NCI-H2107 treated with DMSO at 0.1 percent for 48 hours (cell line): Measurements from ENCODE around the gene TRDN.
"Not testable (repeated sequence)": the region's sequence is repeated elsewhere in the genome, so short reads cannot be mapped to it uniquely, and the experiment has no call there.

Source experiments
- DNase-seq: peaks from one replicate; lab custom pipeline; 2025; ENCODE audit not compliant: unreplicated experiment; lab: John Stamatoyannopoulos, UW

TRDN gene

GRCh38 chr6:123635144-123635543, 1.6 kb downstream of the TRDN start:
- DNase-seq, result no peak

- DNase-seq, result no peak
Measured at GRCh38 chr6:123632641-123633040, 4.1 kb downstream of the TRDN start.

DNA sequence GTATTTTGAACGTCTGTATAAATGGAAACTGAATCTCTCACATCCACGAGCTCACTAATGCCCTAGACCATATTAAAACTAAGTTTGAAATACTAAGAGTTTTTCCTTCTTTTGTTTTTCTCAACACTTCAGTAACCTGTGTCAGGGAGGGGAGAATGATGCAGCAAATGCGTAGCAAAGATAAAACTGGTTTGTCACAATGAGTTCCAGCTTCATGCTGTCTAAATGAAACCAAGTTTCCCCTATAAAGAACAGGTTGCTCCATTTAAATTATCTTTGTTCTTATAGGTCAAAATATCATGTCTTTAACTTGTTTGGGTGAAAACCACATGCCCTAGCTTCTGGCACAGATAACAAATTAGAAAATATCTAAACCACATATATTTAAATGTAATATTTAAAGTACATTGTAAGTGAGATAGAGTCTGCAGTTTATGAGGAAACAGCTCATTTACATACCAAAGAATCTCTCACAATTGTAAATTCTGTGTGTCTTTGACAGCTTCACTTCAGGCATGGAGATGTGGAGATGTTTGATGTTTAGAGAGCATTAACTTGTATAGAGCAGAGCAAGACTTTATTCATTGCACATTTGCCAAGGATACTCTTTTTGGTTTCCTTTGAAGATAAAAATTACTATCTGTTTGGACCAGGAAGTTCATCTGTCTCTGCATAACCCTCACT, 7.3 kb downstream of the TRDN start:
- no peak for DNase-seq

DNA sequence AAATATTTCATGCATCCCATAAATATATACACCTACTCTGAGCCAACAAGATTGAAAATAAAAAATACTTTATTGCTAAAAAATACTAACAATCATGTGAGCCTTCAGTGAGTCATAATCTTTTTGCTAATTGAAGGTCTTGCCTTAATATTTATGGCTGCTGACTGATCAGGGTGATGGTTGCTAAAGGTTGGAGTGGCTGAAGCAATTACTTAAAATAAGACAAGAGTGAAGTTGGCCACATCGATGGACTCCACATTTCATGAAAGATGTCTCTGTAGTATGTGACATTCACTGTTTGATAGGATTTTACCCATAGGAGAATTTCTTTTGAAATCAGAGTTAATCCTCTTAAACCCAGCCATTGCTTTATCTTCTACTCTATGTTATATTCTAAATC, 11.1 kb downstream of the TRDN start:
- no peak for DNase-seq

DNA sequence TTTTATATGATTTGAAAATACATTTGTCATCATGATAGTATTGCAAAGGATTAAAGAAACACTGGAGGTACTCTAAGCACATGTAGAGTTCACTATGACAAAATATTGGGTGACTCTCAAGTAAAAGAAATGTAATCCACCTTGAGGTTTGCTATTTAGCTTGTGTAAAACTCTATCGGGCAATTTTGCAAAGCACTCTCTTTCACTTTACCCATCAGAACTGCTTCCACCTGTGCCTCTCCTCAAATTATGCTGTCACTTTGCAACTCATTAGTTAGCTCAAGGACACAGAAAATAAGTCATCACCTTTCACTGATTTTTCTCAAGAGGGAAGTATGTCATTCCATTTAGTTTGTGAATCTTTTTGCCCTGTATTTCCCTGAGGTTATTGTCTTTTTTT, 14.0 kb downstream of the TRDN start:
- peak; percentile 21 for DNase-seq

- no peak for DNase-seq
Measured at GRCh38 chr6:123619156-123619555, 17.6 kb downstream of the TRDN start.

- peak; percentile 31 for DNase-seq
Measured at GRCh38 chr6:123616942-123617341, 19.8 kb downstream of the TRDN start.

- DNase-seq, result no peak
Measured at GRCh38 chr6:123616016-123616415, 20.7 kb downstream of the TRDN start.

- no peak for DNase-seq
Measured at GRCh38 chr6:123610779-123611178, 26.0 kb downstream of the TRDN start.

GRCh38 chr6:123604067-123604466, 32.7 kb downstream of the TRDN start:
- no peak for DNase-seq

DNA sequence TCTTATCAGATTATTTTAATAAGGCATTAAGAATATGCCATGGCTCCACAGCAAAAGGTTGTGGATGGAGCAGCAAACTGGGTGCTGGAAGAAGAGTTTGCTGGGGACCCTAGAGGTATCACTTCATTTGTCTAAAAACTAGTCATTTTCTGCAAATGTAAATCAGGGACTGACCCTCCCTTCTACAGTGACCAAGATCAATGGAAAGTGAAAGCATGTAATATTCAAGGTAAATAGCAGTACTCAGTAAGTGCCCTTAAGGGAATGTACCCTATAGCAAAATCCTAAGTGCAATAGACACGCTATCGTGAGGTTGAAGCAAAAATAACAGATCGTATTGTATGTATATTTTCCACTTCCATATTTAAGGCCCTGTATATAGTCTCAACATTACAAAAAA, 38.7 kb downstream of the TRDN start:
- DNase-seq, result no peak

- DNase-seq, result no peak
Measured at GRCh38 chr6:123594776-123595175, 42.0 kb downstream of the TRDN start.

DNA sequence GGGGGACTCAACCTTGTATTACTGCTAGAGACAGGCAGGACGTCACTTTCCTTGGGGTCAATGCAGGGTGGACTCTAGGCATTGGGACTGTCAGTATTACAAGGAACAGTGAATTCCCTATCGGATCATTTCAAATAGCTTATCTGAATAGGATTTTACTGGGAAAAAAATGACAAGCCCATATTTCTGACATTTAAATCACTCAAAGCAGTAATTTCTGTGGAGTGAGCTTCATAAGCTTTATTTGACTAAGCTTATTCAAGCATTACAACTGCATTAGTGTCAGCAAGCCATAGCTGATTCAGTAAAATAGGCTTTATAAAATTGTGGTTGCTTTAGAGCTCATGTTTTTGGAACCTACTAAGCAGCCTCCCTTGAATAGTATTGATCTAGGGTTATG, 44.3 kb downstream of the TRDN start:
- DNase-seq, result no peak

DNA sequence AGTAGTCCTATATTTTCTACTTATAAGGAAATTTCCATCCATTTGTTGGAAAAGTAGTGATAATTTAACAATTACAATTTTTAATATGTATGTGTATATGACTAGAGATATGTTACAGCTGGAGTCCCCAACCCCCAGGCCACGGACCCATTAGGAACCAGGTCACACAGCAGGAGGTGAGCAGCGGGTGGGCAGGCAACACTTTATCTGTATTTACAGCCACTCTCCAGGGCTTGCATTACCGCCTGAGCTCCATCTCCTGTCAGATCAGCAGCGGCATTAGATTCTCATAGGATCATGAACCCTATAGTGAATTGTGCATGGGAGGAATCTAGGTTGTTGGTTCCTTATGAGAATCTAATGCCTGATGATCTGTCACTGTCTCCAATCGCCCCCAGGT, 46.8 kb downstream of the TRDN start:
- no peak for DNase-seq

- no peak for DNase-seq
Measured at GRCh38 chr6:123589317-123589716, 47.4 kb downstream of the TRDN start.

GRCh38 chr6:123588546-123588895, 48.2 kb downstream of the TRDN start:
- DNase-seq, result no peak

GRCh38 chr6:123587838-123588545, 48.8 kb downstream of the TRDN start:
- no peak for DNase-seq

DNA sequence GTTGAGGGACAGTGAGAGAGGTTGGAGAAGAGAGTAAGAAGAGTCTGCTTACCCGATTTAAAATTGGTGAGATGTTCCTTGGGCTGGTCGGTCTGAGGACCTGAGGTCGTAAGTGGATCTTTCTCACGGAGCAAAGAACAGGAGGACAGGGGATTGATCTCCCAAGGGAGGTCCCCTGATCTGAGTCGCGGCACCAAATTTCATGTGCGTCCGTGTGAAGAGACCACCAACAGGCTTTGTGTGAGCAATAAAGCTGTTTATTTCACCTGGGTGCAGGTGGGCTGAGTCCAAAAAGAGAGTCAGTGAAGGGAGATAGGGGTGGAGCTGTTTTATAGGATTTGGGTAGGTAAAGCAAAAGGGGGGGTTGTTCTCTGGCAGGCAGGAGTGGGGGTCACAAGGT, 49.3 kb downstream of the TRDN start:
- DNase-seq, result not testable (repeated sequence)

GRCh38 chr6:123580331-123580730, 56.4 kb downstream of the TRDN start:
- DNase-seq, result no peak

DNA sequence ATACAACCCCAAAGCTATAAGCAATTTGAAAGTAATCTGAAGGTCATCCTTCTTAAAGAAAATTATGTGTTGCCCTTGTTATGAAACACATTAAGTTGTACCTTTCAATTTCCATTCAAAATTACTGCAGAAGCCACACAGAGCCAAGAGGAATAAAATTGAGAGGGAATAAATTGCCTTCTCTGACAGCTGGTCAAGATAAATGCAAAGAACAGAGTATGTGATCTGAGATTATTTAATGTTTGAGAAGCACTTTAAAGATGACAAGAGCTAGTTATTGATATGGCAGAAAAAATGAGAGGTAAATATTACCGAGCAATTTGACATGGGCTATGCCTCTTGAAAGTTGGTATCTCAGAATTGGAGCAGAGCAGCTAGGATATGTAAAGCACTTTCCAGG, 61.6 kb downstream of the TRDN start:
- DNase-seq, result no peak

- no peak for DNase-seq
Measured at GRCh38 chr6:123570813-123571684, 65.7 kb downstream of the TRDN start.

DNA sequence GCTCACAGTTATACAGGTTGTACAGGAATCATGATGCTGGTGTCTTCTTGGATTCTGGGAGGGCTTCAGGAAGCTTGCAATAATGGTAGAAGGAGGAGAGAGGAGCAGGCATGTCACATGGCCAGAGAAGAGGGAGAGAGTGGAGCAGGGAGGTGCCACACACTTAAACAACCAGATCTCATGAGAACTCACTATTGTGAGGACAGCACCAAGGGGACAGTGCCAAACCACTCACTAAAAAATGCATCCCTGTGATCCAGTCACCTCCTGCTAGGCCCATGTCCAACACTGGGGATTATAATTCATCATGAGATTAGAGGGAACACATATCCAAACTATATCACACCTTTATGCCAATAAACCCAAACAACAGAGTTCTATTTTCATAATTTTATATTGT, 67.2 kb downstream of the TRDN start:
- DNase-seq, result no peak
